GM19240 (cell line): Measurements from ENCODE around the gene UQCRH.
"Not testable (repeated sequence)": the region's sequence is repeated elsewhere in the genome, so short reads cannot be mapped to it uniquely, and the experiment has no call there.

Experiments
- DNase-seq: peaks from one replicate; pipeline ENCODE4 v3.0.0; 2011; ENCODE audit warnings: low spot score; ENCODE audit not compliant: insufficient read length

UQCRH gene

GRCh38 chr1:46333300-46334029 is 30.0 kb downstream of the UQCRH start:
- DNase-seq: no peak

DNA sequence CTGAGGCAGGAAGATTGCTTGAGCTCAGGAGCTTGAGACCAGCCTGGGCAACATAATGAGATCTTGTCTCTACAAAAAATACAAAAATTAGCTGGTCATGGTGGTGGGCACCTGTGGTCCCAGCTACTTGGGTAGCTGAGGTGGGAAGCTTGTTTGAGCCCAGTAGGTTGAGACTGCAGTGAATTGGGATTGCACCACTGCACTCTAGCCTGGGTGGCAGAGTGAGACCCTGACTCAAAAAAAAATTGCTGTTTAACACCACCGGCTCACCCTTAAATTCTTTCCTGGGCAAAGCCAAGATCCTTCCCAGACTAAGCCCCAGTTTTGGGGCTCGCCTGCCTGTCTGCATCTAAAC is 30.5 kb downstream of the UQCRH start:
- DNase-seq: no peak

- DNase-seq: no peak
Measured at GRCh38 chr1:46335081-46335480, 31.6 kb downstream of the UQCRH start.

DNA sequence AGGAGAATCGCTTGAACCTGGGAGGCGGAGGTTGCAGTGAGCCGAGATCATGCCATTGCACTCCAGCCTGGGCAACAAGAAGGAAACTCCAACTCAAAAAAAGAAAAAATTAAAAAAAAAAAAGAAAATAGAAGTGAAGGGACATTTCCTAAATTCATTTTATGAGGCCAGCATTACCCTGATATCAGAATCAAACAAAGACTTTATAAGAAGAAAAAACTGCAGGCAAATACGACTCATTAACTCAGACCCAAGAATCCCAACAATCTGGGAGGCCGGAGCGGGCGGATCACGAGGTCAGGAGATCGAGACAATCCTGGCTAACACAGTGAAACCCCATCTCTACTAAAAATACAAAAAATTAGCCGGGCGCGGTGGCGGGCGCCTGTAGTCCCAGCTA is 33.9 kb downstream of the UQCRH start:
- not testable (repeated sequence) for DNase-seq

GRCh38 chr1:46340404-46341221 is 37.1 kb downstream of the UQCRH start, which contains the start of gene NSUN4:
Gene NSUN4 (plus strand): TSS chr1:46340807. CDS start chr1:46340827, 20 bp downstream.
- peak; percentile 28 for DNase-seq

GRCh38 chr1:46341222-46342083 is 38.0 kb downstream of the UQCRH start:
- no peak for DNase-seq

GRCh38 chr1:46342084-46342656 is 38.7 kb downstream of the UQCRH start:
- DNase-seq: peak; percentile 16

- DNase-seq: no peak
Measured at GRCh38 chr1:46342677-46343350, 39.3 kb downstream of the UQCRH start.

DNA sequence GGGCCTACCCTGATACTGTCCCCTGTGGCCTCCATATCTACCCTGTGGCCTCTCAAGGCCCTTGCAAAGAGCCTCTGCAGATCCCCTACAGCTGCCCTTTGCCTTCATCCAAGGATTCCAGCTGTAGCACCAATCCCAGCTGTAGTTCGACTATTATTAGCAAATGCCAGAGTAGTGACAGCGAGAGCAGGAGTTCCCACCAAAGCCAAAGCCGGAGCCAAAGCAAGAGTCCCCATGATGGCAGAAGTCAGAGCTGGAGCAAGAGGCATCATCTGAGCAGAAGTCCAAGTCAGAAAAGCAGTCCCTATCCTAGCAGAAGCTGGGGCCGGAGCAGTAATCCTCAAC is 39.8 kb downstream of the UQCRH start:
- DNase-seq: no peak

DNA sequence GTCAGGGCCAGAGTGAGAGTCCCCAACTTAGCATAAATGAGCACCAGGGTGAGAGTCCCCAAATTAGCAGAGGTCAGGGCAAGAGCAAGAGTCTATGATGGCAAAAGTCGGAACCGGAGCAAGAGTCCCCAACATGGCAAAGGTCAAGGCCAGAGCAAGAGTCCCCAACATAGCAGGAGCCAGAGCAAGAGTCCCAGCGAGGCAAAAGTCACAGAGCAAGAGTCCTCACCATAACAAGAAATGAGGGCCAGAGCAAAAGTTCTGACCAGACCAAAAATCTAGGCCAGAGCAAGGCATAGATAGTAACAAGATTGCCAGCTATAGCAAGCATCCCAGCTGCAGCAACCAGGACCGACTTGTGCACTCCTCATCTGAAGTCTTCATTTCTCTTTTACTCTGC is 40.2 kb downstream of the UQCRH start:
- DNase-seq: no peak

DNA sequence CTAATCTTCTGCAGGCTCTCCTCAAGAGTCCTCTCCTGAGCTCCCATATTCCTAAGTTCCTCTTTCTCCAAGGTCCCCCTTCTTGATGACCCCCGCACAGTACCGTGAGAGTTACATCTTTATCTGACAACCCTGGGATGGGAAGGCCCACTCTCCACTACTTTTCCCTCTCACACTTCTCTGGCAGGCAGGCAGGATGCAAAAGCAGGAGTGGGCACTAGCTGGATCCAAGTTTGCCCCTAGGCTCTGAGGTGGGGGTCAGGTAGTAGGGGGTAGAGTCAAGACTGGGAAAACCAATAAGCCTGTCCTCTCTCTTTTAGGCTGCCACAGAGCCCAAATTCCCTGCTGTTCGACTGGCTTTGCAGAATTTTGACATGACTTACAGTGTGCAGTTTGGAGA is 41.0 kb downstream of the UQCRH start:
- no peak for DNase-seq

DNA sequence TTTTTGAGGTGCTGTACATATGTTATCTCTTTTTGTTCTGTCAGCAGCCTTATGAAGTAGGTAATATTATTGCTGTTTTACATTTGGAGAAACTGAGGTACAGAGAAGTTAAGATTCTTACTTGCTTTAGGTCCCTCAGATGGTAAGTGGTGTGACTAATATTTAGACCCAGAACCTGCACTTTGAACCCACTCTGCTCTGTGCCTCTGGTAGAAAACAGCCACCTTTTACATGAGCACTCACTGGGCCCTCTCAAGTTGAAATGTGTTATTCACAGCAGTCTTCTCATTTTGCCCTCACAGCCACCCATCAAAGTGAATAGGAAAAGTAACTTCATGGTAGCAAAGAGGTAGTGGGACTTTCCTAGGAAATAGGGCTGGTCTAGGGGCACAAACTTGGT is 41.8 kb downstream of the UQCRH start:
- no peak for DNase-seq

DNA sequence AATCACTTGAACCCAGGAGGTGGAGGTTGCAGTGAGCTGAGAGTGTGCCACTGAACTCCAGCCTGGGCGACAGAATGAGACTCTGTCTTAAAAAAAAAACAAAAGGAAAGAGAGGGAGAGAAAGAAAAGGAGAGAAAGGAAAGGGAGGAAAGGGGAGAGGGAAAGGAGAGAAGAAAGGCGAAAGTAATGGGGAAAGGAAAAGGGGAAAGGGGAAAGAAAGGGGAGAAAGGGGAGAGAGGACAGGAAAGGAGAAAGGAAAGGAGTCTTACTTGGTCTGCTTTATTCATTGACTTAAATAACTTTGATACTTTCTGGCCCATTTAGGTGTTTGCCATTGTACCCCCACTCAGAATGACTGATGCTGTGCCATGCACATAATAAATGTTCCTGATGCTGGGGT is 48.9 kb downstream of the UQCRH start:
- DNase-seq: no peak

DNA sequence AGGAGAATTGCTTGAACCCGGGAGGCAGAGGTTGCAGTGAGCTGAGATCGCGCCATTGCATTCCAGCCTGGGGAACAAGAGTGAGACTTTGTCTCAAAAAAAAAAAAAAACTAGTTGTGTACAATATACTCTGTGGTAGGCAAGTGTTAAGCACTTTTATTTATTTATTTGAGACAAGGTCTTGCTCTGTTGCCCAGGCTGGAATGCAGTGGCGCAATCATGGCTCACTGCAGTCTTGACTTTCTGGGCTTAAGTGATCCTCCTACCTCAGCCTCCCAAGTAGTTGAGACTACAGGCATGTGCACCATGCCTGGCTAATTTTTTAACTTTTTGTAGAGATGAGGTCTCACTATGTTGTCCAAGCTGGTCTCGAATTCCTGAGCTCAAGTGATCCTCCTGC is 52.4 kb downstream of the UQCRH start:
- not testable (repeated sequence) for DNase-seq

GRCh38 chr1:46362158-46362557 is 58.7 kb downstream of the UQCRH start:
- no peak for DNase-seq

- no peak for DNase-seq
Measured at GRCh38 chr1:46363121-46363520, 59.6 kb downstream of the UQCRH start.

DNA sequence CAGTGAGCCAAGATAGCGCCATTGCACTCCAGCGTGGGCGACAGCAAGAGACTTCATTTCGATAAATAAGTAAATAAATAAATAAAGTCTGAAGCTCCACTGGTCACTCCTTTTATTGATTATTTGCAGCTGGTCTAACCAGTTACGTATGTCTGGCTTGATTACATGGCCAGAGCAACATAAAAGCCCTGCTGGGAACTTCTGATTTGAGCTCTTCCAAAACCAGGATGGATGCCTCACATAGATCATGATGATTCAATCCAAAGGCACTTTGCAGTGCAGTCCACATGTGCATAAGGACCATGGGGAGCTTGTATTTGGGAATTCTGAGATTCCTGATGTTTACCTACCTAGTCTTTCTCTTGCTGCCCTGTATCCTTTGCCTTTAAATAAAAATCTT is 61.1 kb downstream of the UQCRH start:
- no peak for DNase-seq

DNA sequence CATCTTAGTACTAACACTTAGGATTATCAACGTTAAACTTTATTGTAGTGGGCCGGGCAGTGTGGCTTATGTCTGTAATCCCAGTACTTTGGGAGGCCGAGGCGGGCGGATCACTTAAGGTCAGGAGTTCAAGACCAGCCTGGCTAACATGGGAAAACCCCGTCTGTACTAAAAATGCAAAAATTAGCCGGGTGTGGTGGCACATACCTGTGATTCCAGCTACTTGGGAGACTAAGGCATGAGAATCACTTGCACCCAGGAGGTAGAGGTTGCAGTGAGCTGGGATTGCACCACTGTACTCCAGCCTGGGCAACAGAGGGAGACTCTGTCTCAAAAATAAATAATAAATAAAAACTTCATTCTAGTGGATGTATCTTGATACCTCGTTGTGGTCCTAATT is 62.3 kb downstream of the UQCRH start:
- DNase-seq: not testable (repeated sequence)
